Fibroblast of gingiva (primary cell): ENCODE measurements around the gene CCDC197.

ENCODE experiments used
- DNase-seq: peaks from one replicate; pipeline ENCODE4 v3.0.0-alpha.2; 2011; ENCODE audit warnings: low read depth

The CCDC197 gene

DNA sequence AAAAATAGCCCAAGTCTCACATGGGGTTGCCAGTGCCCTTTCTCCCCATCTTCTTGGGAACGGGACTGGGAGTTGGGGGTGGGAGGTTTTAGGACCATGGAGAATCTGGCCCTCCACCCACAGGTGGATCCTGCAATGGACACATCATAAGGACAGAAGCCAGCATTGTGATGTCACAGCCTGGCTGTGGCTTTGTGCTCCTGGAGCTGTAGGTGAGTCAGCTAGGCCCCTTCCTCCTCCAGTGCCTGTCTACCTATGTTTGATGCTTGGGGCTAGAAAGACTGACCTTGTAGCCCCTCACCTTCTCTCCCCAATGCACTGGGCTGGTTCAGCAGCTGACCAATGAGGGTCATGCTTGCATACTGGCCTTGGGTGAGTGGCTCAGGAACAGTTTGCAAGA lies at the start of gene CCDC197:
Gene CCDC197, plus strand, starts transcription at position 220 of the 400 bp plus-strand sequence. CDS start 831 bp downstream, outside the sequence.
- DNase-seq = no peak

DNA sequence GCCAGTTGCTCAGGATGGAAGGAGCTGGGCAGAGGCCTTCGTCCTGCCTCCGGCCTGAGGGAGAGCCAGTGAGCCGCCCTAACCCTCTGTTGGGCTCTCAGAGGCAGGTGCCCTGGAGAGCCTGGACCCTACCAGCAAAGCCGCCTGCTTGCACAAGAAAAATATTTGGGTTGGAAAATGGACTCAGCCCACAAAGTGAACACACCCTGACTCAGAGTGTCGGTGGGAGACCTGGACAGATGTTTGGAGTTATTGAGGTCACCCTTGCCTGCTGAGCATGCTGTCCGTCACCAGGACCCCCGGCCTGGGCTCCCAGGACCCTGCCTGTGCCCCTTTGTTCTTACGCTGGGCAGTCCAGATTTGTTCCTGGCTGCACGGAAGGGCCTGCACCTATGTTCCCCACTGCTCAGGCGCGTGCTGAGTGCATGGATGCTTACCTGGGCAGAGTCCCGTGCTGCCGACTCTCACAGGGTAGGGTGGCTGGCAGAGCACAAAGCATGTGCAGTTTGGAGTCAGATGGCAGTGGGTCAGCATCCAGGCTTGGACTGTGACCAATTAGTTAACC lies 47.5 kb upstream of the CCDC197 start:
- DNase-seq = no peak

DNA sequence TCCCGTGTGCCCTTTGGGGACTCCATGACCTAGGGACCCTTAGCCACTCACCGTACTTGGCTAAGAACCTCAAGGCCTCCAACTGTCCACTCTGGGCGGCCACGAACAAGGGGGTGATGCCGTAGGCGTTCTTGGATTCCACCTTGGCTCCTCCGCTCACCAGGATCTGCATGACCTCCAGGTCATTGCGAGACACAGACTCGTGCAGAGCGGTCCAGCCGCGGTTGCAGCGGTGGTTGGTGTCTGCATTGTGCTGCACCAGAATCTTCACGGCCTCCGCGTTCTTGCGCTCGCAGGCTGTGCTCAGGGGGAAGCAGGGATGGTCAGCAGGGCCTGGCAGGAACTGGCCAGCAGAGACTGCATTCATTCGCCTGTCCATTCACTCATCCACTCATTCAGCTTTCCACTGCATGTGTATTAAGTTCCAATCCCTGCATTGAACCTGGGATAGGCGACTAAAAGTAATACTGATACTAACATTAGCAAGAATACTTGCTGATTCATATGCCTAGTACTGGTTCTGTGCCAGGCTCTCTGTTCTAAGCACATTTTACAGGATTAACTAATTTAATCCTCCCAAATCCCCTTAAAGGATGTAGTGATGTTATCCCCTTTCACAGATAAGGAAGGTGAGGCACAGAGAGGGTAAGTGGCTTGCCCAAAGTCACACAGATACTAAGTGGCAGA lies 46.0 kb upstream of the CCDC197 start:
- DNase-seq = no peak

DNA sequence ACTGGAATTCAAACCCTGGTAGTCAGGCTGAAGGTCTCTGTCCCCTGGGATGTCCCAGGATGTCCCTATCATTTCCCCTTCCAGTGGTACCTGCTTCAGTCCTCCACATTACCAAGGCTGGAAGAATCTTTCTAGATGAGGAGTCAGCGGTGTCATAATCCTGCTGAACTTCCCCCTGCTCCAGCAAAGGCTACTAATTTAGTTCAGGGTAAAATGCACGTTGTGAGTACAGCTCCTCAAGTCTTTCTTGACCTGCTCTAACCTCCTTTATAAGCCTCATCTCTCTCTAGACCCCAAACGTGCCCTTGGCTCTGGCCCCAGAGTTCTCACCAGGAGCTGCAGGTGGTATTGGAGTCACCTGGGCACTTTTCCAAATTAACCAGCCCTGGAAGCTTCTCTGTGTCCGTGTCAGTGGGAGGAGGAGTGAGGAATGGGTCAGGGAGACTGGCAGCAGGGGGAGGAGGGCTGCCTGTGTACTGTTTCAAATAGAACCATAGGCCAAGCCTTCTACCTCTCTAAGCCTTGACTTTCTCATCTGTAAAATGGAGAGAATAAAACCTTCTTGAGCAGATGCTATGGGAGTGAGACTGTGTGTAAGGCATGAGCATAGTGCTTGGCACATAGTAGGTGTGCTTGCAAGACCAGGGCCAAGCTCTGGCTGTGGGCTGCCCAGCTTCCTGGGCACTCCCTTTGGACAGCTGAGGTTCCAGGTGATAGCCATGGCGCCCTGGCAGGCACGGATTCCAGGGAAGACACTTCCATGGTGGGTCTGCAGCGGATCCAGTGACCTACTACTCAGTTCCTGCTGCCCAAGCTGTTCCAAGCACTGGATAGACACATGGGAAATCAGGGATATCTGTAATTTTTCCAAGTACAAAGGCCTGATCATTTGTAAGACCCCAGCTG lies 45.2 kb upstream of the CCDC197 start:
- DNase-seq = no peak

DNA sequence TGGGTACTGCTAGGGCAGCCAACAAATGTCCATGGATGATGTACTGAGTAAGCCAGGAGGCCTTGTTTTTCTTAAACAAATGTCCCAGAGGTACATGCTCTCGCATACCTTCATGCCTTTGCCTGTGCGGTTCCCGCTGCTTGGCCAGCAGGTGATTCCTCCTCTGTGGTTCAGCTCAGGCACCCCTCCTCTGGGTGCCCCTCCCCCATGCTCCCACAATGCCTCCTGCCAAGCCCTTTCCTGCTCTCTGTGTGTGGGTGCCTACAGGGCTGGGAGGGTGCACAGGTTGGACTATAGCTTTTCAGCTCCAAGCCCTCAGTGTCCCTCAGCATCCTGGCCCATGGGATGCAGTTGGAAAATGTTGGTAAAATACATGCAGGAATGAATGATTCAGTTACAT lies 44.3 kb upstream of the CCDC197 start:
- no peak for DNase-seq

DNA sequence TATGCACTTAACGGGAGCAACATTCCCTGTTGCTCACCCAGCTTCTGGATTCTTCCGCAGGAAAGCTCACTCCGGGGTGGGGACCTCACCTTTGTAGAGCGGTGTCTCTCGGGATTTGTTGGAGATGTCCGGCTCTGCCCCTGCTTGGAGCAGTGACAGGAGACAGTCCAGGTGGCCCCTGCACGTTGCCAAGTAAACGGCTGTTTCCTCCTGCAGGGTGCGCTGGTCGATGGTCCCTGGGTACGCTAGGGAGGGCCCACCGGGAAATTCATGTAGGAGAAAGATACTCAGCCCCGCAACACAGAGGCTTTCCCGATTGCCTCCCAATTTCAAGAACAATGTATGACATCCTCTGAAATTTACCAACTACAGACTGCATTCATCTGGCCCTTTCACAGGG lies 43.8 kb upstream of the CCDC197 start:
- DNase-seq = no peak

DNA sequence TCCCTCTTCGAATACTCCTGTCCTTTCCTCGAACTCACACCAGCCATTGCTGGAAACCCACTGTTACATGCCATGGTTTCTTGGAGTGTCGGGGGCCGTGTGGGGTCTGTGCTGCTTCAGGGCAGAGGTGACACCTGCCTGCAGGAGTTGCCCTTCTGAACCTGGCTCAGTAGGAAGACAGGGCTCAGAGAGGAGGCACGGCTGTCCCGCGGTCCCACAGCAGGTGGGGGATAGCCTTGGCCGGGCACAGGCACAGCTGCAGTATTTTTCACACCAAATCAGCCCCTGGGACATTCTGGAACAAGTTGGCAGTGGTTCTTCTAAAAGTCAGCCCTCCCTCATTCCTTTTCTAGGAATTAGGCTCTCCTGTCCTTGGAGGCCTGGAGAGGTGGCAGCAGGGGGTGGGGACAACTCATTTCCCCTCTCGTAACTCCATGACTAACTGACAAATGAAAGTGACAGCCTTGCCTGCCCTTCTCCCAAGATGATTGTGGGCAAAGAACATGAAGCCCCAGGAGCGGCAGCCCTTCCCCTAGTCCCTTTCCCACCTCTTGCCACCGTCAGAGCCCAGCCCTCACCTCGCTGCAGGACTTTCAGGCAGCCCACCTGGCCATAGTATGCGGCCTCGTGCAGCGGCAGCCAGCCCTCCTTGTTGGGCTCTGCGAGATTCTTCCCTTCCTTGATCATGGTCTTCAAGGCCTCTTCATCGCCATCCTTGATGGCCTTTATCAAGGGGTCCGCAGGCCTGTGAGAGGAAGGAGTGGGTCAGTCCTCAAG lies 43.2 kb upstream of the CCDC197 start:
- no peak for DNase-seq

DNA sequence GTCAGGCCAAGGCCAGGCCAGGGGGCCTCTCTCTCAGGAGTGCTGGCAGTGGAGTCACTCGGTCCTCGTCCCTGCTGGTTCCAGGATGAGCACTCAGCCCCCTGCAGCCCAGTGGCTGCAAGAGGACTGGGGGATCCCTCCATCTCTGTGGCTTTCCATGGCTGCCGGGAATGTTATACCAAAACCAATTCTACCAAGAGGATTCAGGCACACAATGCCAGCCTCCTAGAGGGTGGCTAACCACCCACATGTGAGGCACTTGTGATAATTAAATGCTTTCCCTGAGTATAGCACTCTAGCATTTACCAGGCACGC lies 42.6 kb upstream of the CCDC197 start:
- no peak for DNase-seq

DNA sequence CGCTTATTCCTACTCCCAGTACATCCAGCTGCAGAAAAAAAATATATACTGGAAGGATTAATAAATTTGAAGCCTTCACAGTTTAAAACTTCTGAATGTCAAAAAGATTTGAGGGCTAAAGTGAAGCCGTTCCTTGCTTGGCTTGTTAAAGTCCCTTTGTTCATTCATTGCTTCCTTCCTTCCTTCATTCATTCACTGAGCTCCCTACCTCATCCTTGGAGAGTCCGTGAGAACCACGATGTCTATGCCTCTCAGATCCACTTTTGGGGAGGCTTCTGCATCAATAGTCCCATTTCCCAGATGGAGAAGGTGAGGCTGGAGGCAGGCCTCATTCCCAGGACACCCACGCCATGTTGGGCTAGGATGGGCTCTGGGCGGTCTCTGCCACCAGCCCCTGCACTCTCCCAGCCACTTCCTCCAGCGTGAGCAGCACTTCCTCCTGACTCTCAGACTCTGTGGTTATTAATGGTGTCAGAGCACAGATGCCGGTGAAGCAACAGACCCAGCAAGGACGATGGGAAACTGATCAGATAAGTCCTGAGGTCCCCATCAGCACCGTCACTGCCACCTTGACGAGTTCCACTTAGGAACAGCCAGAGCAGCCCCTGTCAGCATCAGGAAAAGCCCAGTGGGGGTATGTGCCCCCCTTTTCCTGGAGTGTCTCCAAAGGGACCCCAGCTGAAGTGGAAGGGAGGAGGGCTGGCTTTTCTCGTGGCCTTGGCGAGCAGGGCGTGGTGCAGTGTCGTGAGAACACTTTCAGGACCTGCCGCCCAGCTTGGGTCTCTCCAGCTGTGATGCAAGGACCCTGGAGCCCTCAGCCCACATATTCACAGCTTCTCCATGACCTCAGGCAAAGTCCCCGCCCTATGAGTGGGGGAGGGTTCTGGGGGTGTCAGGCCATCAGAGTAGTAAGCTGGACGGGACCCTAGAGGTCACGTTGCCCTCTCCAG lies 41.9 kb upstream of the CCDC197 start:
- no peak for DNase-seq

DNA sequence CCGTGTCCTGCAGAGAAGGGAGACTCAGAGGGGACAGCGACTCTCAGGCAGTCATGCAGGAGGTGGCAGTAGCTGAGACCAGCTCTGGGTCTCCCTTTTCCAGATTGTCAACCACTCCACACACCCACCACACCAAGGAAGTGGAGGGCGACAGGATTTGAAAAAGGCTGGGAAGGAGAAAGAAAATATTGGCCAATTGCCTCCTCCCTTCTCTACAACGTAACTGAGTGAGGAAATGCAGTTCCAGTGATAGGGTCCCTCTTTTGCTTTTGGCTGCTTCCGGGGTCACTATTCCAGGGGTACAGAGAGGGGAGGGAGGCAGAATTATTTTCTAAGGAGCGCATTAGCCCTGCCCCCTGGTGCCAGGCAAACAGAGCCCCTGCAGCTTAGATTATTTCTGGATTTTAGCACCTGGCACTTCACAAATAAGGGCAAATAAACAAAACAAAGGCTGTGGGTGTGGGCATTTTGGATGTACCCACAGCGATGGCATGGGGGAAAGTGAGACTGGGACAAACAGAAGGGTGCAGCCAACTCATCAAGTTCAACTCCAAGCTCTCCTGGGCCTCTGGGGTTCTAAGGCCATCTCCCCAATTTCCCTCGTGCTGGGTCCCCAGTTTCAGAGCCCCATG lies 41.1 kb upstream of the CCDC197 start:
- no peak for DNase-seq

DNA sequence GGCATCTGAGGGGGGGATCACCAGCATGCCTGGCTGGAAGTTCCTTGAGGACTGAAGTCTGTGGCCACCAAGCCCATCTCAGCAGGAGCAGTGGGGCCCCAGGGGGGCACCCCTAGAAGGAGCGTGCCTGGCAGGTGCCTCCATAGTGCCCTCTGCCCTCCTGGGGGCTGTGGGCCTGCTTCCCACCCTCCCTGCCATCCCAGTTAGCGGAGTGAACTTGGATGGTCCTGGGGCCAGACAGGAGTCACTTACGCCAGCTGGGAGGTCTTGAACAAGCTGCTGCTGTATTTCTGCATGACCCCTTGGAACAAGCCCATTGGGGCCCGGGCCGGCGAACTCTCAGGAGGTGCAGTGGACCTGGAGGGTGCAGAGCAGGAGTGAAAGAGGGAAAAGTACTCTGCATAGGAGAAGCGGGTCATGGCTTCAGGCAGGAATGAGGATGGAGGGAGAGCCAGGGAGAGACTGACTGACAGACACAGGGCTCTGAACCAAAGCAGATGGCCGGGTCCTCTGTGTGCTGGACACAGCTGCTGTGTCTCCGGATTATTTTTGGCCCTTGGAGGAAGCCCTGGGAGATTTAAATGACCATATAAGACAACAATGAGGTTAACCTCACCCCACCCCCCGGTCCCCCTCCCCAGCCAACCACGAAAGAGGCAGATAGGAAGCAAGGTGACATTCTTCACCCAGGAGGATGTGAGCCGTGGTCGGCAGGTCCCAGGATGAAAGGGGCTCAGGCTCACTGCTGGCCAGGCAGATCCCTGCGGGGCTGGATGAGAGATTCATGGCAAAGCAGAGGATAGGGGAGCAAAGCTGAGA lies 40.4 kb upstream of the CCDC197 start:
- DNase-seq = no peak

DNA sequence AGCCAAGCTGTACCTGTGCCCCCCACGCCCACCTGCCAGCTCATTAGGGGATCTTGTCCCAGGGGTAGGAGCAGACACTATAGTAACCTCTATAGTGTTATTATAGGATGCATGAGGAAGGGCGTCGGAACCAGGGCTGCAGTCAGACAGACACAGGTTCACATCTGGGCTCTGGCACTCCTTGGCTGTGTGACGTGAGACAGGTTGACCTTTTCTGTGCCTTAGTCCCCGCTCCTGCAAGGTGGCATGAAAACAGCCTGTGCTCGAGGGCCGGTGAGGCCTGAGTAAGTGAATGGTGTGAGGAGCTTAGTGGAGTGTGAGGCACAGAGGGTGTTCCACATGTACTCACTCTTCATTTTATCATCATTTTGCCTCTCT lies 39.8 kb upstream of the CCDC197 start:
- DNase-seq = no peak

DNA sequence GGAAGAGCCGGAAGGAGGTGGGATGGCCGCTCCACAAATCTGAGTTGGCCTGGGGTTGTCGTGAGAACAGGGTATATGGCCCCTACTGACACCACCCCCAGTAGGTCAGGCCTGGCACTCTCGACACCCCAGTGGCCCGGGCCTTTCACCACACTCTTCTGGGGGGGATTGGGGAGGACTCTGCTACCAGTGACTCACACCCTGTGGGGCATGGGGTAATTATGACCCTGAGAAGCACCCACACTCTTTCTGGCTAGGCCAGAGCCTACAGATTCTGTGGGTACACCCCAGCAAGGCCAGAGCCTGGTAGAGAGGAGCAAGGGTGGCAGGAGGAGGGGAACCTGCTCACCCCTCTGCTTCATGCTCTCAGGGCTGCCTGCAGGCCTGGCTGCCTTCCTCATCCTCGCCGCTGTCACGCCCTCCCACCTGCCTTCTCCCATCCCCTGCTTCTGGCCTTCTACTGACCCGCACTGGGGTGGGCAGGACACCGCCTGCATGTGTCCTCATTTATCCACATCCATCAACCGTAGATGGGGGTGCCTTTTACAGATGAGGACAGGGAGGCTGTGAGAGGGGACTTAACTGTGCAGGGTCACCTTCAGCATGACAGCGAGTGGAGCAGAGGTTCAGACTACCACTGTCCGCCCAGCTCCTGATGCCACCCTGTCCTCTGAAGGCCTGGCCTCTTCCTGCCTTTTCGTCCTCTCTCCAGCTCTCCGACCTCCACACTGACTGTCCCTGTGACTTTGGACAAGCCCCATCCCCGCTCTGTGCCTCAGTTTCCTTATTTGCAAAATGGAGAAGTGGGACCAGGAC lies 39.1 kb upstream of the CCDC197 start:
- no peak for DNase-seq

DNA sequence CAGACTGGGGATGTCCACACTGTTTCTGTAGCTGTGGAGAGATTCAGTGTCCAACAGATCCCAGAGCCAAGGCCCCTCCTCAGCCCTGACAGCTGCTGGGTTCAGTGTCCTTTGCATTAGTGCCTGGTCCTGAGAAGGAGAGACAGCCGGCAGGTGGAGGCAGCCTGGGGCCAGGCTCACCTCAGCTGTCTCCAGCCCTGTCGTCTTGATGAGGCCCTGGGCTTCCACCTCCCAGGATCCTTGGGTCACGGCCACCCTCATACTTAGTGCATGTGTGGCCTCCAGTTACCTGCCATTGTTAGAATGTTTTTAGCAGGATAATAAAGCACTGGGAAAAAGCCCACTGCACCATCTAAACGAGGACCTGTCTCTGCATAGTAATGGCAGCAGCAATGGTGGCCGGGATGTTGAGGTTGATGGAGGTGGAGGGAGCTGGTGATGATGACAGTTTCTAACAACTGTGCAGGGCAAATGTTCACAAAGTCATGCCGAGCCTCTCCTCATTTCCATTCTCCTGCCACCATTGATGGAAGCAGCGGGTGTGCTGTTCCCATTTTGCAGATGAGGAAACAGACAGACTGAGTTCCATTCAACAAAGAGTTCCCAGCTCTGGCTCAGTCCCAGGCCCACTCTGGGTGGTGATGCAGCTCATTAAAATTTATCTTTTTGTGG lies 38.4 kb upstream of the CCDC197 start:
- no peak for DNase-seq

DNA sequence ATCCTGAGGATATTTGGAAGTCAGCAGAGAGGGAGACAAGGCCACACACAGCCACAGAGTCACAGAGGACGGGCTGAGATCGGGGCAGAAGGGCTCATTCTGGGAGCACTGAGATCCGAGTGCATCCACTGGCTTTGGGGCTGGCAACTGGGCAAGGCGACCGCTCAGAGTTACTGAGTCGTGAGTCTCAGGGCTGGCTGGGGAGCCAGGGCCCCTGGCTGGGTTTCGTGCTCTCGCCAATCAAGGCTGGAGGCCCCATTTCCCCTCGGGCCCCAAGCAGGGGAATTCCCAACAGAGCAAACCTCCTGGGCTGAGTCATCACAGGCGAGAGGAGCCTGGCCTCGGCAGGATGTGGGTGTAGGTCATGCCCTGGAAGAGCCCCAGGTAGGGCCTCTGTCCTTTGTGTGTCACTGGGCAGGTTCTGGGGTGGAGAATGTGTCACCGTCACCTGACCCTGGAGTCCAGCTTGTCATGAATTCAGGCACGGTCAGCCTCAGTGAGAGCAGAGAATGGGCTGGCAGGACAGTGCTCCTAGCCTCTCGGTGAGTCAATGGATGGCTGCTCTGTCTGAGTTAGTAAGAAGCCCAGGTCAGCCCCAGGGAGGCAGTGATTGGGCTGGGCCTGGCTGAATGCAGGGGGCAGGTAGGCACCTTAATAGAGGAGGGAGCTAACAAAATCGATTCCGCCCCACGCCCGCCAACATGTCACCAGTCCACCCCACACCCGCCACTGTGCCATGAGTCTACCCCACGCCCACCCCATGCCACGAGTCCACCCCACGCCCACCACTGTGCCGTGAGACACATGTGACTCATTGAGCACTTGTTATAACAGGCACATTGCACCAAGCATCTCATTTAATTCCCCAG lies 37.6 kb upstream of the CCDC197 start:
- DNase-seq = peak; percentile 63

DNA sequence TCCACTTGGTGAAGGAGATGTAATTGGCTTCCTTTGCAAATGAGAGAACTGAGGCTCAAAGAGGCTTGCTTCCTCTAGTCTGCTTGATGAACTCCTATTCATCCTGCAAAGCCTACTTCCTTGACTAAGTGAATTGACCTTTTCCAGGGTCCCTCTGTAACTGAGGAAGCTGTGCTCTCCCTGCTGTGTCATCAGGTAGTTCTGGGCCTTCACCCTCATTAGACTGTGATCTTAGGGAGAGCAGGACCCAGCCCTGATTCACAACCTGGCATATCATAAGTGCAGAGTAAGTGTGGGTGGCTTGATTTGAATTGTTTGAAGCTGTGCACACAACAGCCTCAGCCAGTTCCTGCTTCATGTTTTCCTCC lies 37.0 kb upstream of the CCDC197 start:
- no peak for DNase-seq

DNA sequence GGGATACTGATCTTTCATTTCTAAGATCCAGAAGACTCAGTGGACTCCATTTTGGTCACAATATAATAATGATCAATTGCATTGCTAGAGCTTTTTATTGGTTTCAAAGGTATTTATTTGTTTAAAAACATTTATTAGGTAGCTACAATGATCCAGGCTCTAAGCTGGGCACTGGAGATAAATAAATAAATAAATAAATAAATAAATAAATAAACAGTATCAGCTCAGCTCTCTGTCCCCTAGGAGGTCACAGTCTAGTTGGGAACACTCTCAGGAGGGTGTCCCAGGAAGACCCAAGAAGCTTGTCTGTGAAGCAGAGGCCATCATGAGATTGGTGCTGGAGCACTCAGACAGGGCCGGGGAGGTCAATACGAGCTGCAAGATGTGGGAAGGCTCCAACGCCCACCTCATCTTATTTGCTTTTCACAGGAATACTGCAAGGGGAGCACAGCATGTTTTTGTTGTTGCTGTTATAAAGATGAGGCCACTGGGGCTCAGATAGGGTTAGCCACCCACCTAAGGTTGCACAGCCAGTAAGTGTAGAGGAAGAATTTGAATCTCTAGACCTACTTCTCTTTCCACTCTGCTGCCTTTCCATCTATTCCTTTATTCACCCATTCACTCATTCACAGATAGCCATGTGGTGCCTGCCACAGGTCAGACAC lies 36.2 kb upstream of the CCDC197 start:
- no peak for DNase-seq
